ENCODE results near the gene VNN1. TPM values are rescaled to one million over a fixed set of nuclear protein-coding genes. Genes with fewer than 3 reads are reported as not detected.
"Not testable (repeated sequence)": the region's sequence is repeated elsewhere in the genome, so short reads cannot be mapped to it uniquely, and the experiment has no call there.

The VNN1 gene
- total RNA-seq, 1 experiment from 2014 or later = 1.6 TPM

GRCh38 chr6:132683543-132683942 is 30.3 kb downstream of the VNN1 start:
- BruUV-seq (replicated peaks) = no TSS peak
- H3K4me3 ChIP-seq = no peak overlapping the region
- TF ChIP-seq EZH2 (IDR thresholded peaks at IDR 0.05; ENCODE audit: low read depth) = no peak
- TF ChIP-seq, protein P1, sequence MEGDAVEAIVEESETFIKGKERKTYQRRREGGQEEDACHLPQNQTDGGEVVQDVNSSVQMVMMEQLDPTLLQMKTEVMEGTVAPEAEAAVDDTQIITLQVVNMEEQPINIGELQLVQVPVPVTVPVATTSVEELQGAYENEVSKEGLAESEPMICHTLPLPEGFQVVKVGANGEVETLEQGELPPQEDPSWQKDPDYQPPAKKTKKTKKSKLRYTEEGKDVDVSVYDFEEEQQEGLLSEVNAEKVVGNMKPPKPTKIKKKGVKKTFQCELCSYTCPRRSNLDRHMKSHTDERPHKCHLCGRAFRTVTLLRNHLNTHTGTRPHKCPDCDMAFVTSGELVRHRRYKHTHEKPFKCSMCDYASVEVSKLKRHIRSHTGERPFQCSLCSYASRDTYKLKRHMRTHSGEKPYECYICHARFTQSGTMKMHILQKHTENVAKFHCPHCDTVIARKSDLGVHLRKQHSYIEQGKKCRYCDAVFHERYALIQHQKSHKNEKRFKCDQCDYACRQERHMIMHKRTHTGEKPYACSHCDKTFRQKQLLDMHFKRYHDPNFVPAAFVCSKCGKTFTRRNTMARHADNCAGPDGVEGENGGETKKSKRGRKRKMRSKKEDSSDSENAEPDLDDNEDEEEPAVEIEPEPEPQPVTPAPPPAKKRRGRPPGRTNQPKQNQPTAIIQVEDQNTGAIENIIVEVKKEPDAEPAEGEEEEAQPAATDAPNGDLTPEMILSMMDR (conservative IDR thresholded peaks at IDR 0.05) = no peak
- H3K4me2 ChIP-seq = no peak overlapping the region
- no peaks in the 10 kb centered on the region; the same call in 1 of the 2 replicates for H3K9me3 ChIP-seq (ENCODE audit: insufficient read depth, low read depth)
- H2AFZ ChIP-seq = peak overlapping the region; percentile 3; the same call in 1 of the 2 replicates
- H3K27ac ChIP-seq = no peak overlapping the region
- POLR2A ChIA-PET (ENCODE audit: unreplicated experiment) = no interaction called here
- no peaks in the 10 kb centered on the region for H3K79me2 ChIP-seq (ENCODE audit: low read depth)
- CTCF ChIA-PET = no interaction called here
- H3K9me2 ChIP-seq (ENCODE audit: insufficient read depth) = 0 out of 2 replicates have a peak, but pooled peaks cover 3% of the 10 kb centered on the region
- no peaks in the 10 kb centered on the region for H3K27me3 ChIP-seq (ENCODE audit: insufficient read depth, low read depth)
- DNase-seq = peak in 1 of 2 experiments; percentile 16
- no peaks in the 10 kb centered on the region for H3F3A ChIP-seq (ENCODE audit: insufficient read depth, low read depth)
- intact Hi-C loops (cut with micrococcal nuclease; ENCODE audit: unreplicated experiment) = no loop called here
- no peaks in the 10 kb centered on the region for H4K20me1 ChIP-seq (ENCODE audit: insufficient read depth)
- H3K4me1 ChIP-seq (replicated peaks; ENCODE audit: insufficient read depth) = no peaks in the 10 kb centered on the region
- H3K36me3 ChIP-seq (ENCODE audit: low read depth) = no peaks in the 10 kb centered on the region

DNA sequence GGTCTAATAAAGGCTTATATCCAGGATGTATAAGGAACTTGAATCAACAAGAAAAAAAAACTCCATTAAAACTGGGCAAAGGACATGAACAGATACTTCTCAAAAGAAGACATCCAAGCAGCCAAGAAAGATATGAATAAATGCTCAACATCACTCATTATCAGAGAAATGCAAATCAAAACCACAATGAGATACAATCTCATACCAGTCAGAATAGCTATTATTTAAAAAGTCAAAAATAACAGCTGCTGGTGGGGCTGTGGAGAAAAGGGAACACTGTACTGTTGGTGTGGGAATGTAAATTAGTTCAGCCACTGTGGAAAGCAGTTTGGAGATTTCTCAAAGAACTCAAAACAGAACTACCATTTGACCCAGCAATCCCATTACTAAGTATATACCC is 34.8 kb downstream of the VNN1 start:
- H4K20me1 ChIP-seq (ENCODE audit: insufficient read depth); H3K36me3 ChIP-seq (ENCODE audit: low read depth); H3K9me2 ChIP-seq (ENCODE audit: insufficient read depth); POLR2A ChIA-PET (ENCODE audit: unreplicated experiment); H3K9me3 ChIP-seq (ENCODE audit: insufficient read depth, low read depth); CTCF ChIA-PET; H2AFZ ChIP-seq; H3K79me2 ChIP-seq (ENCODE audit: low read depth); H3K4me1 ChIP-seq (replicated peaks; ENCODE audit: insufficient read depth); BruUV-seq (replicated peaks); H3K27ac ChIP-seq; DNase-seq; H3K4me3 ChIP-seq; intact Hi-C loops (cut with micrococcal nuclease; ENCODE audit: unreplicated experiment); H3K27me3 ChIP-seq (ENCODE audit: insufficient read depth, low read depth); H3K4me2 ChIP-seq; H3F3A ChIP-seq (ENCODE audit: insufficient read depth, low read depth): not testable (repeated sequence)

- no TSS peak for BruUV-seq (replicated peaks)
Observed at GRCh38 chr6:132675749-132676148, 38.1 kb downstream of the VNN1 start.

More at GRCh38 chr6:132675749-132676148, 38.1 kb downstream of the VNN1 start:
- Histone ChIP-seq H3K27ac (no peak overlapping the region), H3K4me2 (no peak overlapping the region), H3K79me2 (ENCODE audit: low read depth) (no peaks in the 10 kb centered on the region), H3K27me3 (ENCODE audit: insufficient read depth, low read depth) (no peaks in the 10 kb centered on the region), H2AFZ (no peak overlapping the region), H4K20me1 (ENCODE audit: insufficient read depth) (no peaks in the 10 kb centered on the region), H3F3A (ENCODE audit: insufficient read depth, low read depth) (no peaks in the 10 kb centered on the region), H3K36me3 (ENCODE audit: low read depth) (no peaks in the 10 kb centered on the region), H3K4me3 (no peak overlapping the region), H3K4me1 (replicated peaks; ENCODE audit: insufficient read depth) (0 out of 2 replicates have a peak, but pooled peaks cover 7% of the 10 kb centered on the region), H3K9me2 (ENCODE audit: insufficient read depth) (no peaks in the 10 kb centered on the region), H3K9me3 (ENCODE audit: insufficient read depth, low read depth) (no peaks in the 10 kb centered on the region; the same call in 1 of the 2 replicates)
- TF ChIP-seq, protein P1 (conservative IDR thresholded peaks at IDR 0.05) = no peak
- TF ChIP-seq EZH2 (IDR thresholded peaks at IDR 0.05; ENCODE audit: low read depth) = no peak
- CTCF ChIA-PET = no interaction called here
- no peak for DNase-seq
- POLR2A ChIA-PET (ENCODE audit: unreplicated experiment) = no interaction called here
- intact Hi-C loops (cut with micrococcal nuclease; ENCODE audit: unreplicated experiment) = no loop called here
